ENCODE data around the gene PDE7B. TPM values are rescaled to one million over a fixed set of nuclear protein-coding genes. Genes with fewer than 3 reads are reported as not detected.

PDE7B gene
- total and polyA plus RNA-seq, 2 of the 4 experiments (the other 2 are of a cell fraction) = 7.8 to 12.4 TPM

DNA sequence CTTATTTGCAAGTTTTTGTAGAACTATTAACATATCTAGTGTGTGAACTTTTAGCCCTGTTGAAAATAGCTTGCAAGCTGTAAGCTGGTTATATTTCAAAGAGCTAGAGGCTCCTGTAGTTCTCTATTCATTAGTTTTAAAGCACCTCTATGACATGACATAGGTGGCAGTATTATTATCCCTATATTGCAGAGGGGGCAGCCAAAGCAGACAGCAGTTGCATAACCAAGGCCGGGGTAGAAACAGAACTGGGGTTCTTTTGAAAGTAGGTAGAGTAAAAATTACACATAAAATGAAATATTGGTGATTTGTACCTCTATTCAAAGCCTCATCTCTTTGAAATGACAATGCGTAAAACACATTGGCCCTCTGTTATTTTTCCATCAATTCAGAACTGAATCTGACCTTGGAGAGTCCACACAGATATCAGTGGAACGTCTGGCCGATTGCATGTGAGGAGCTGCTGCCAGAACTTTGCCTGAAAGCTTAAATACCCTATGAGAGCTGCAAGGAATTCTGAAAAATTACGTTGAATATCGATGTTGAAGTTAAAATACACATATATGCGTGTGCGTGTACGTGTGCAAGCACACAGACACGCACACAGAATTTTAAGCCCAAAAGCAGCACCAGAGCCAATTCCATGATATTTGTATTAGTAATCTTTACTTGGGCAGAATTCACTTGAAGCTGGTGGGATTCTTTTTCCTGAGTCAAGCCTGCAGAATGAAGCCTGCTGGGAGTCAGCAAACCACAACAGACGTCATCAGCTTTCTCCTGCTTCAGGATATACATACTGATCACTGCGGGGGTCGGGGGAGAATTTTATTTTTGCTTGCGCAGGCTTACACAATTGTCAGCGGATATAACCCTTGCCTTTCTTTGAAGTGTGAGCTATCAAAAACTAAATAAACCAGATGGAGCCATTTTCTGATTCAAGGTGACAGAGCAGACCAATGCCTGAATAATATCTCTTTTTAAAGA lies 163.2 kb downstream of the PDE7B start:
- Histone ChIP-seq H2AK9ac (replicated peaks; ENCODE audit: low read depth, low read length, poor library complexity) (no peak overlapping the region), H3K27me3 (ENCODE audit: control insufficient read depth, insufficient read depth, low read length) (no peaks in the 10 kb centered on the region), H4K20me1 (ENCODE audit: insufficient read depth, low read length) (no peaks in the 10 kb centered on the region), H4K8ac (ENCODE audit: low read depth in 2 of 2, low read length in 2 of 2) (peak overlapping the region; percentile 74 to 94), H3K4me1 (ENCODE audit: control insufficient read depth, insufficient read depth, low read length) (peaks cover 23% of the 10 kb centered on the region), H3K79me1 (ENCODE audit: low read depth in 1 of 2, low read length in 2 of 2) (peaks cover 27 to 51% of the 10 kb centered on the region in 2 experiments), H3K4me2 (ENCODE audit: low read depth, low read length) (peak overlapping the region; percentile 35), H3K4ac (ENCODE audit: low read depth, low read length) (peak overlapping the region; percentile 78), H2BK5ac (ENCODE audit: low read depth, low read length, poor library complexity, severe bottlenecking) (peak overlapping the region; percentile 100), H2BK120ac (ENCODE audit: low read depth, low read length) (peak overlapping the region; percentile 97), H2AK5ac (ENCODE audit: low read depth, low read length) (peak overlapping the region; percentile 16; the same call in 1 of the 2 replicates), H3K18ac (ENCODE audit: low read depth, low read length) (peak overlapping the region; percentile 88), H4K5ac (ENCODE audit: low read depth, low read length) (peak overlapping the region; percentile 72), H3K36me3 (ENCODE audit: control insufficient read depth, insufficient read depth, low read length) (peaks cover 1% of the 10 kb centered on the region; the same call in 1 of the 2 replicates), H4K91ac (ENCODE audit: insufficient read depth, low read depth, low read length) (peak overlapping the region; percentile 87), H2BK20ac (ENCODE audit: low read depth, low read length) (peak overlapping the region; percentile 95), H3K9me1 (ENCODE audit: insufficient read depth, low read length) (peaks cover 12% of the 10 kb centered on the region), H3K9me3 (ENCODE audit: control insufficient read depth, insufficient read depth, low read length) (no peaks in the 10 kb centered on the region), H2BK15ac (ENCODE audit: low read depth, low read length) (peak overlapping the region; percentile 59; the same call in 2 of the 3 replicates), H3K9ac (ENCODE audit: low read depth, low read length) (peak overlapping the region; percentile 83), H2AFZ (replicated peaks; ENCODE audit: low read length, poor library complexity) (peak overlapping the region; percentile 29), H3K4me3 (ENCODE audit: insufficient read depth, low read depth, low read length) (no peak overlapping the region), H3K23ac (ENCODE audit: low read depth, low read length) (peak overlapping the region; percentile 89), H3K27ac (ENCODE audit: insufficient read depth, low read length) (peak overlapping the region; percentile 99), H3K56ac (ENCODE audit: extremely low read depth, insufficient read depth, low read length) (peak overlapping the region; percentile 87), H3K14ac (replicated peaks; ENCODE audit: low read depth, low read length) (peak overlapping the region; percentile 88)
- peak; percentile 81 for ATAC-seq (ENCODE audit: low read depth)
- CTCF ChIA-PET = interaction anchor here (0.5 to 1.0 kb wide), 2 partner anchors 12 to 198 kb away, joined by 3 to 4 read pairs; no protein-coding TSS in a partner anchor
- dilution Hi-C loops (cut with HindIII; ENCODE audit: low sequenced_read_pairs, unreplicated experiment) = no loop called here
- peak; percentile 100 for DNase-seq
- no CpG with 5 or more reads among the region's 15 CpGs for WGBS, 2 experiments (ENCODE audit: extremely low coverage in 2 of 2, insufficient read length in 1 of 2)
- in situ Hi-C loops (cut with MboI; ENCODE audit: low sequenced_read_pairs) = no loop called here
- intact Hi-C loops (cut with micrococcal nuclease) = loop anchor here (5.0 kb wide), 1 partner anchor 213 kb away; no protein-coding TSS in a partner anchor
- POLR2A ChIA-PET (ENCODE audit: unreplicated experiment) = interaction anchor here (0.8 to 0.9 kb wide), 2 partner anchors 11 to 91 kb away, joined by 3 read pairs; no protein-coding TSS in a partner anchor
- TSS peak; percentile 90 for BruUV-seq (replicated peaks)
- no peak; the same call in 1 of the 2 replicates for TF ChIP-seq MAZ (IDR thresholded peaks at IDR 0.05; ENCODE audit: borderline replicate concordance, low read depth, low read length)
- no peak for TF ChIP-seq RCOR1 (IDR thresholded peaks at IDR 0.05; ENCODE audit: insufficient replicate concordance, low read length)
- TF ChIP-seq RFX5 (IDR thresholded peaks at IDR 0.05; ENCODE audit: low read depth, low read length) = no peak
- TF ChIP-seq, protein P1, sequence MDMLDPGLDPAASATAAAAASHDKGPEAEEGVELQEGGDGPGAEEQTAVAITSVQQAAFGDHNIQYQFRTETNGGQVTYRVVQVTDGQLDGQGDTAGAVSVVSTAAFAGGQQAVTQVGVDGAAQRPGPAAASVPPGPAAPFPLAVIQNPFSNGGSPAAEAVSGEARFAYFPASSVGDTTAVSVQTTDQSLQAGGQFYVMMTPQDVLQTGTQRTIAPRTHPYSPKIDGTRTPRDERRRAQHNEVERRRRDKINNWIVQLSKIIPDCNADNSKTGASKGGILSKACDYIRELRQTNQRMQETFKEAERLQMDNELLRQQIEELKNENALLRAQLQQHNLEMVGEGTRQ (IDR thresholded peaks at IDR 0.05; ENCODE audit: low read depth, low read length) = no peak
- TF ChIP-seq FOS (IDR thresholded peaks at IDR 0.05; ENCODE audit: low read depth, low read length) = peak; percentile 91
- TF ChIP-seq CEBPB (IDR thresholded peaks at IDR 0.05; ENCODE audit: low read depth, low read length) = peak; percentile 95
- TF ChIP-seq MXI1 (IDR thresholded peaks at IDR 0.05; ENCODE audit: borderline replicate concordance, low read depth, low read length) = no peak
- TF ChIP-seq BHLHE40 (IDR thresholded peaks at IDR 0.05; ENCODE audit: low read depth, low read length) = peak; percentile 37; the same call in 1 of the 2 replicates
- peak; percentile 74 for TF ChIP-seq MAFK (IDR thresholded peaks at IDR 0.05; ENCODE audit: low read depth, low read length)
- TF ChIP-seq SMC3 (IDR thresholded peaks at IDR 0.05; ENCODE audit: low read depth, low read length) = peak; percentile 19; the same call in 1 of the 2 replicates
- TF ChIP-seq RAD21 (IDR thresholded peaks at IDR 0.05; ENCODE audit: low read length) = peak; percentile 22
- 0 out of 2 replicates have a peak, but pooled peaks have one; percentile 10 for TF ChIP-seq CHD1 (IDR thresholded peaks at IDR 0.05; ENCODE audit: low read depth, low read length)
- TF ChIP-seq, protein P2, sequence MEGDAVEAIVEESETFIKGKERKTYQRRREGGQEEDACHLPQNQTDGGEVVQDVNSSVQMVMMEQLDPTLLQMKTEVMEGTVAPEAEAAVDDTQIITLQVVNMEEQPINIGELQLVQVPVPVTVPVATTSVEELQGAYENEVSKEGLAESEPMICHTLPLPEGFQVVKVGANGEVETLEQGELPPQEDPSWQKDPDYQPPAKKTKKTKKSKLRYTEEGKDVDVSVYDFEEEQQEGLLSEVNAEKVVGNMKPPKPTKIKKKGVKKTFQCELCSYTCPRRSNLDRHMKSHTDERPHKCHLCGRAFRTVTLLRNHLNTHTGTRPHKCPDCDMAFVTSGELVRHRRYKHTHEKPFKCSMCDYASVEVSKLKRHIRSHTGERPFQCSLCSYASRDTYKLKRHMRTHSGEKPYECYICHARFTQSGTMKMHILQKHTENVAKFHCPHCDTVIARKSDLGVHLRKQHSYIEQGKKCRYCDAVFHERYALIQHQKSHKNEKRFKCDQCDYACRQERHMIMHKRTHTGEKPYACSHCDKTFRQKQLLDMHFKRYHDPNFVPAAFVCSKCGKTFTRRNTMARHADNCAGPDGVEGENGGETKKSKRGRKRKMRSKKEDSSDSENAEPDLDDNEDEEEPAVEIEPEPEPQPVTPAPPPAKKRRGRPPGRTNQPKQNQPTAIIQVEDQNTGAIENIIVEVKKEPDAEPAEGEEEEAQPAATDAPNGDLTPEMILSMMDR (conservative IDR thresholded peaks at IDR 0.05; ENCODE audit: low read depth, low read length) = no peak
